HCT116 (cell line): ENCODE data around the gene UBE2D3. TPM values are rescaled to one million over a fixed set of nuclear protein-coding genes. Genes with fewer than 3 reads are reported as not detected.

Experiments
- ATAC-seq: fragments of 200-7000 bp; cut with Tn5 transposase; 2 replicates; pipeline ENCODE4 v1.9.1; 2020; ENCODE audit warnings: mild to moderate bottlenecking, moderate library complexity
- BruUV-seq: library from RNA; stranded (reverse); fragments of 400-500 nt; replicated peaks from 2 replicates; lab custom pipeline; 2021; lab: Mats Ljungman, UMichigan
- CTCF ChIA-PET: fragments of 300-600 bp; sonication (Branson Sonifier 250); formaldehyde crosslinking; loops from one replicate; lab custom pipeline; 2021; ENCODE audit warnings: antibody characterized with exemption; lab: Charles Lee
- POLR2A ChIA-PET: fragments of 300-600, 350-600 bp; sonication (Branson Sonifier 250); formaldehyde crosslinking; loops from one replicate; lab custom pipeline; 2021; ENCODE audit warnings: antibody characterized with exemption; lab: Charles Lee
- RAD21 ChIA-PET, 2 experiments: fragments of 300-600 bp; sonication (Branson Sonifier 250); formaldehyde crosslinking; loops; one replicate each; lab custom pipeline; 2023; ENCODE audit warnings: low total read pairs in 2 of 2; ENCODE audit not compliant: uncharacterized antibody in 2 of 2, unreplicated experiment in 2 of 2, low non-redundant PET in 1 of 2; lab: Charles Lee
- DNase-seq: peaks from one replicate; pipeline ENCODE4 v3.0.0-alpha.2; 2010; ENCODE audit warnings: low read depth, low spot score
- H2AFZ ChIP-seq: fragments of 200-600 bp; shearing (Covaris generic), sonication (generic); 2 replicates; pipeline ENCODE4 v1.6.1; 2017; ENCODE audit warnings: low read depth, mixed run types, mixed read lengths, antibody characterized with exemption, low read length; ENCODE audit not compliant: poor library complexity, severe bottlenecking
- H3K27ac ChIP-seq: 2 replicates; pipeline ENCODE4 v1.5.1; 2012; ENCODE audit warnings: low read depth, low read length
- H3K27me3 ChIP-seq: fragments of 200-600 bp; sonication (generic); 2 replicates; pipeline ENCODE4 v1.6.1; 2016; ENCODE audit warnings: mixed run types, low read length, mixed read lengths; ENCODE audit not compliant: insufficient read depth
- H3K36me3 ChIP-seq, 2 experiments: fragments of 200-500 bp in 1 of 2; fragments of 200-600 bp in 1 of 2; sonication (Bioruptor generic) in 1 of 2; sonication (generic) in 1 of 2; 2 replicates each; pipeline versions ENCODE4 v1.5.1 to v1.6.1; 2014 to 2016; ENCODE audit warnings: low read length in 2 of 2, inconsistent platforms in 1 of 2, mixed read lengths in 1 of 2, mixed run types in 1 of 2; ENCODE audit not compliant: insufficient read depth in 2 of 2, control insufficient read depth in 1 of 2
- H3K4me1 ChIP-seq, 2 experiments: fragments of 200-600 bp in 1 of 2; sonication (generic) in 1 of 2; 2 replicates each; pipeline versions ENCODE4 v1.5.1 to v1.6.1; 2012 to 2017; ENCODE audit warnings: low read length in 2 of 2, inconsistent platforms in 1 of 2, mild to moderate bottlenecking in 1 of 2, mixed read lengths in 1 of 2, mixed run types in 1 of 2, moderate library complexity in 1 of 2; ENCODE audit not compliant: insufficient read depth in 2 of 2, control insufficient read depth in 1 of 2
- H3K4me2 ChIP-seq: fragments of 200-600 bp; sonication (generic); 2 replicates; pipeline ENCODE4 v1.6.1; 2017; ENCODE audit warnings: mixed run types, low read length, mixed read lengths
- H3K4me3 ChIP-seq, 2 experiments: fragments of 200-600 bp in 1 of 2; sonication (generic) in 1 of 2; replicated peaks in 1 of 2; 2 replicates each; pipeline ENCODE4 v1.5.1; 2011 to 2016; ENCODE audit warnings: low read length in 2 of 2, control low read depth in 1 of 2, low read depth in 1 of 2, mild to moderate bottlenecking in 1 of 2, mixed read lengths in 1 of 2, mixed run types in 1 of 2
- H3K79me2 ChIP-seq: fragments of 200-600 bp; sonication (generic); 2 replicates; pipeline ENCODE4 v1.6.1; 2017; ENCODE audit warnings: mild to moderate bottlenecking, mixed run types, low read length, moderate library complexity, mixed read lengths; ENCODE audit not compliant: insufficient read depth
- H3K9ac ChIP-seq: fragments of 200-600 bp; sonication (generic); 2 replicates; pipeline ENCODE4 v1.6.1; 2016; ENCODE audit warnings: low read length, mixed read lengths
- H3K9me2 ChIP-seq: fragments of 200-600 bp; sonication (generic), shearing (Covaris generic); 2 replicates; pipeline ENCODE4 v1.6.1; 2017; ENCODE audit warnings: mixed run types, mild to moderate bottlenecking, moderate library complexity; ENCODE audit not compliant: insufficient read depth
- H3K9me3 ChIP-seq, 2 experiments: fragments of 200-500 bp in 1 of 2; fragments of 200-600 bp in 1 of 2; sonication (Bioruptor generic) in 1 of 2; sonication (generic) in 1 of 2; 2 replicates each; pipeline ENCODE4 v1.6.1; 2014 to 2017; ENCODE audit warnings: low read length in 2 of 2, mixed read lengths in 2 of 2, inconsistent platforms in 1 of 2, low read depth in 1 of 2, mild to moderate bottlenecking in 1 of 2, mixed run types in 1 of 2, moderate library complexity in 1 of 2; ENCODE audit not compliant: control insufficient read depth in 1 of 2, insufficient read depth in 1 of 2
- H4K20me1 ChIP-seq: fragments of 200-600 bp; sonication (generic), shearing (Covaris generic); 2 replicates; pipeline ENCODE4 v1.6.1; 2017; ENCODE audit warnings: mixed run types, mild to moderate bottlenecking, moderate library complexity; ENCODE audit not compliant: insufficient read depth
- ATF3 ChIP-seq: IDR thresholded peaks from 2 replicates; pipeline ENCODE4 v1.6.1; 2012
- EZH2phosphoT487 ChIP-seq: fragments of 200-600 bp; IDR thresholded peaks from 2 replicates; pipeline ENCODE4 v1.6.1; 2018; ENCODE audit warnings: antibody characterized with exemption, borderline replicate concordance
- JUND ChIP-seq: IDR thresholded peaks from 2 replicates; pipeline ENCODE4 v1.6.1; 2012
- MAX ChIP-seq: IDR thresholded peaks from 2 replicates; pipeline ENCODE4 v1.6.1; 2012
- POLR2AphosphoS5 ChIP-seq: IDR thresholded peaks from 2 replicates; pipeline ENCODE4 v1.6.1; 2011; ENCODE audit warnings: mild to moderate bottlenecking, low read depth, low read length, moderate library complexity
- SIN3A ChIP-seq: IDR thresholded peaks from 2 replicates; pipeline ENCODE4 v1.6.1; 2012; ENCODE audit warnings: low read depth
- SP1 ChIP-seq: IDR thresholded peaks from 2 replicates; pipeline ENCODE4 v1.6.1; 2012; ENCODE audit warnings: low read depth
- SRF ChIP-seq: IDR thresholded peaks from 2 replicates; pipeline ENCODE4 v1.6.1; 2012; ENCODE audit warnings: low read depth
- TCF7L2 ChIP-seq: IDR thresholded peaks from 2 replicates; pipeline ENCODE4 v1.7.0; 2011; ENCODE audit warnings: borderline replicate concordance, inconsistent platforms; ENCODE audit not compliant: insufficient read depth, insufficient read length; ENCODE audit errors: extremely low read depth
- YY1 ChIP-seq: IDR thresholded peaks from 2 replicates; pipeline ENCODE4 v1.6.1; 2011; ENCODE audit warnings: low read length, low read depth, moderate library complexity, mild to moderate bottlenecking; ENCODE audit not compliant: insufficient replicate concordance; ENCODE audit errors: extremely low read depth
- ZFX ChIP-seq: fragments of 450-650 bp; IDR thresholded peaks from 2 replicates; pipeline ENCODE4 v1.6.1; 2017
- ZNF274 ChIP-seq: fragments of 200-500 bp; sonication (Bioruptor generic); IDR thresholded peaks from 2 replicates; pipeline ENCODE4 v1.6.1; 2014; ENCODE audit warnings: mild to moderate bottlenecking, low read depth, low read length, inconsistent platforms
- intact Hi-C: fragments of 100-400 bp; cut with micrococcal nuclease; formaldehyde crosslinking; loops from 2 replicates; pipeline ENCODE4 v1.10.0; 2022
- total RNA-seq: library from RNA; stranded (reverse); gene quantifications from one replicate; pipeline ENCODE4 v1.2.1, GENCODE V29; 2021; ENCODE audit not compliant: unreplicated experiment

The UBE2D3 gene
- total RNA-seq, 1 experiment from 2014 or later, result 302 TPM

- Histone ChIP-seq H3K9me3 (no peaks in the 10 kb centered on the region), H3K4me2 (no peak overlapping the region), H4K20me1 (no peaks in the 10 kb centered on the region), H3K79me2 (no peaks in the 10 kb centered on the region), H3K4me3 (no peak overlapping the region), H3K9me2 (no peaks in the 10 kb centered on the region), H3K27ac (no peak overlapping the region), H3K36me3 (no peaks in the 10 kb centered on the region), H3K9ac (no peak overlapping the region), H3K4me1 (no peaks in the 10 kb centered on the region), H2AFZ (no peak overlapping the region), H3K27me3 (no peaks in the 10 kb centered on the region)
- BruUV-seq, result no TSS peak
- no peak for DNase-seq
- ChIA-PET RAD21 (no interaction called here), CTCF (no interaction called here), POLR2A (no interaction called here)
- intact Hi-C loops, result no loop called here
- ATAC-seq, result no peak
- TF ChIP-seq JUND (no peak), ZNF274 (no peak), SIN3A (no peak), EZH2phosphoT487 (no peak), POLR2AphosphoS5 (no peak), TCF7L2 (no peak), ATF3 (no peak), MAX (no peak), SP1 (no peak), SRF (no peak), ZFX (no peak), YY1 (no peak)
Measured at GRCh38 chr4:102787944-102788343, 39.4 kb downstream of the UBE2D3 start.
